Ramos (cell line): ENCODE data around the gene CD59.

ENCODE experiments used
- in situ Hi-C: fragments of 300-500 bp; cut with MboI; formaldehyde crosslinking; loops from one replicate; pipeline ENCODE4 v1.14.3; 2022; ENCODE audit warnings: low sequenced_read_pairs; ENCODE audit not compliant: unreplicated experiment

The CD59 gene

DNA sequence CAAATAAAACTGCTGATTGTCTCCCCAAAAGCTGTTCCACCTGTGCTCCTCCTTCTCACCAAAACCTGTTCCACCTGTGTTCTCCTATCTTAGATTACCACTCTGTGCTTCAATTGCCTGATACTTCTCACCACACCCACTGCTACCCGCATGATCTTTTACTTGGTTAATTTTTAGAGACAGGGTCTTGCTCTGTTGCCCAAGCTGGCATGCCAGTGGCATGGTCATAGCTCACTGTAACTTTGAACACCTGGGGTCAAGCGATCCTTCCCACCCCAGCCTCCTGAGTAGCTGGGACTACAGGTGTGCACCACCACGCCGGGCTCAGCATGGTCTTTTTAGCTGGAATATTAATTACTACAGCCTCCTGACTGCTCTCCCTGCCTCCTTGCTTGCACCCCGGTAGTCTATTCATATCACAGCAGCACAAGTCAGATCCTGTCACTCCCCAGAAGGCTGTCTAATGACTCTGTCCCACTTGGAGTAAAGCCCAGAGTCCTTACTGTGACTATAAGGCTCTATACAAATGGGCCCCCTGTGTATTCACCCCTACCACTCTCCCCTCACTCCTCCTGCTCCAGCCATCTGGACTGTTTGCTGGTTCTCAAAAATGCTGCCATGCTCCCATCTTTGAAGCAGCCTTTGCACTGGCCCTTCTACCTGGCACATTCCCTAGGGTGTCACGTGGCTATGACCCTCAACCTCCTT lies 39.1 kb downstream of the CD59 start:
- in situ Hi-C loops, result loop anchor here (25.0 kb wide), 1 partner anchor 535 kb away; the partner anchor contains the start of gene CSTF3

DNA sequence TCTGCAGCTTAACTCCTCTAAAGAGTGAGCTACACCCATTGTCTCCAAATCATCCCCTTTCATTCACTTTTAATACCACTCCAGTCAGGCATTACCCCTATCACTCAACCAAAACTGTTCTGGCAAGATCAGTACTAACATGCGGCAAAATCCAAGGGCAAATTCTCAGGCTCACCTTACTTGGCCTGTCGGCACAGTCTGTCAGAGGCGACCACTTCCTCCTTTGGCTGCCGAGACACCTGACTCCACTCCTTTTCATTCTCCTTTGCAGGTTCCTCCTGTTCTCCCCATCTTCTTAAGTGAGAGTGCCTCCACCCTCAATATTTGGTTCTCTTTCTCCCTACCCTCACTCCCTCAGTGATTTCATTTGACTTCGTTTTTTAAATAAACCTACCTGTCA lies 39.8 kb downstream of the CD59 start:
- in situ Hi-C loops, result loop anchor here (25.0 kb wide), 1 partner anchor 534 kb away; the partner anchor contains the start of gene CSTF3

DNA sequence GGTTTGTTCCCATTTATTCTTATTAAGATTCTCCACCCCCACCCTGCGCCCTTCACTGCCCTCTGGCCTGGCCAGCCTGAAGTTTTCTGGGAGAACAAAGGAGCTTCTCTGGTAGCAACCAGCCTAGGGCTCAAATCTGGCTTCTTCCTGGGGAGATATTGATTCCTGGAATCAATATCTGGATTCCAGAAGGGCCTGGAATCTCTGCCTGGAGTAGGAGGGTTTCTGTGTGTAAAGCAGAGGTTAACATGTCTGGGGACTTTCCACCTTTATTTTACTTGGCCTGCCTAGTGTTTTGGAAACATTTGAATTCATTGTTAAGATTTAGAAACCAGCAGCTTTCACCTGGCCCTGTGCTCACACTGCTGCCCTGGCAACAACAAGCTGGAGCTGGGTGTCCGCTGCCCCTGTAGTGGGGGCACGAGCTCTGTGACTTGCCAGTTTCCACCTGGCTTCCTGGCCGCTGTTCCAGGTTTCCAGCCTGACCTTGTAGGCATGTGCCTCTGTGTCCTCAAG lies 41.1 kb downstream of the CD59 start:
- in situ Hi-C loops, result loop anchor here (25.0 kb wide), 1 partner anchor 533 kb away; the partner anchor contains the start of gene CSTF3

DNA sequence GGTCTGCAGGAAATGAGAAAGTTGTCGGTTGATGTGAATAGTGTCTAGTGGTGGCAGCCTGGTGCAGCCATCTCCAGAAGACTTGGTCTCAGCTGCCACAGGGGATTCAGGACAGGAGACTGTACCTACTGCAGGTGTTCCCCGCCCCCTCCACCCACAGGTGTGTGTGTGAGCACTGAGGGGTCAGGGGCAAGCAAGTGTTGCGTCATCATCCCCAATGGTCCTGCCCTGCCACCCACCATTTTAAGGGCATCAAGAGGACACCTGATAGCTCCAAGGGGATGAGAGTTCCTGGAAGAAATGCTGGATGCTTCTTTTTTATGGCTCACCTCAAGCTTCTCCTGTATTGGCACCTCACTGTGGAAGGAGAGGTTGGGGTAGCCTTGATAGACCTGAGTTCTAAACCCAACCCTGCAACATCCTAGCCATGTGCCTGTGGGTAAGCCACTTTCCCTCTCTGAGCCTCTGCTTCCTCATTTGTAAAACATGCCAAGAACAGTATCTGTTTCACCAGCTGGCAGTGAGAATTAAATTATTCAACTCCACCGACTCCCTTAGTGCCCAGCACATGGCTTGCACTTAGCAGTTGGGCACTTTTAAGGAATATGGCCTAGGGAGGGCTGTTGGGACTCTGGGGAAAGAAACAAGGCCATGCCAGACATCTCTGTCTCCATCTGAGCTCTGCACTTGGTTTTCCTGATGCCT lies 41.7 kb downstream of the CD59 start:
- in situ Hi-C loops, result loop anchor here (25.0 kb wide), 1 partner anchor 532 kb away; the partner anchor contains the start of gene CSTF3

DNA sequence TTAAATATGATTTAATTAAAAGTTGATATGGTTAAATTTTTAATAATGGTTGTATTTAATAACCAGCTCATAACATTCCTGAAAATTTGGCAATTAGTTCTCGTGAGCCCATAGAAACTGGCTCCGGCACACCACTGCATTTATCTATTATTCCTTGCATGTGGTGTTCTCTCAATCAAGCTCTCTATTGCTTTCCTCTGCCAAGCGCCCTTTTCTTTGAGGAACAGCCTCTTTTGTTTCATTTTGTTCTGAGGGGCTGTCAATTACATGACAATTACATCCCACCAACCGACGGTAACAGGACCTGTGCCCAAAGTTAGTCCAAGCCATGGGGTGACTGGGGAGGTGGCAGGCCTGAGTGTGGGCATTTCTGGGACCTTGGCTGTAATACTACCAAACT lies 43.7 kb downstream of the CD59 start:
- in situ Hi-C loops, result loop anchor here (25.0 kb wide), 1 partner anchor 530 kb away; the partner anchor contains the start of gene CSTF3

DNA sequence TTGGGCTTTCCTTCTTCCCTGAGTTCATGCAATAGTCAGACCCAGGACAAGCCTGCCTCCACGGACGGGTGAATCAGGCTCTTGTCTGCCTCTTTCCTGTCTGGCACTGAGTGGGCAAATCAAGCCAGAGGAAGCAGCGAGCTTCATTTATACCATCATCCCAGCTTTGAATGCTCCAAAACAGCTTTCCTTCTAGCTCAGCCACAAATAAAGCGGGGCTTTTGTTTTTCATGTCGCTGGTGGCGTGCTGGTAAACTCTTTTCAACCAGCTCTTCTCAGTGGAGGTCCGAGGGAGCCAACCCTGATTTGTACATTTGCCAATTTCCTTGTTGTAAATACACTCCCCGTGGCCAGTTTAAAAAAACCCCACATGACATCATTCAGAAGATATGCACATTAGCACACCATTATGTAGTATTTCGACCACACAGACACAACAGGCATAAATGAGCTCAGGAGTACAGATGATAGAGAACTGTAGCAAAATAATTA lies 44.2 kb downstream of the CD59 start:
- in situ Hi-C loops, result loop anchor here (25.0 kb wide), 1 partner anchor 530 kb away; the partner anchor contains the start of gene CSTF3

DNA sequence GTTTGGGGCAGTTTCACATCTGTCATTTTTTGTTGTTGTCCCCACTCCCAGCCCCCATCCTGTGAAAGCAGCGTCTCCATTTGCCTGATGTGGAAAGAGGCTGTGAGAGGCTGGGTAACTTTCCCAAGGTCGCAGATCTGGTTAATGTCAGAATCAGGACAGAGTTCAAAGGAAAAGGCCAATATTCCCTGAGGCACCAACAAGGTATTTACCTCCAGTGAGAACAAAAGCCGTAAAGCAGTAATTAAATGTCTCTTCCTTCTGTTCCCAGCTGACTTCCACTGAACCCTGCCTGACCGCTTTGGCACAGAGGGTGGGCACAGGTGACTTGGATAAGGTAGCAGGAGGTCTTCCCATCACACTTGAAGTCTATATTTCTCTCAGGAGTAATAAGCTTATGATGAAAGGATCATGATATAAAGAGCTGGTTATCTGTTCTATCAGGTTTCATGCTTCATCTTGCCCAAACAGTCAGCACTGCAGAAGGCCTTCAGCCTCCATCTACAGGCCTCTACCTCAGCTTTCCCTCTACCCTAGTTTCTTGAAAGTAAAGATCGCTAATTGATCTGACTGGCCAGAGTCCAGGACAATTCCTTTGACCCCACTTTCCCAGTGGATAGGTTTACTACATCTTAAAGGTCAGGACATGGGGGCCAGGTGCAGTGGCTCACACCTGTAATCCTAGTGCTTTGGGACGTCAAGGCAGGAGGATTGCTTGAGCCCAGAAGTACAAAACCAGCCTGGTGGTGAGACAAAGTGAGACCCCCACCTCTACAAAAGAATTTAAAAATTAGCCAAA lies 45.0 kb downstream of the CD59 start:
- in situ Hi-C loops, result loop anchor here (25.0 kb wide), 1 partner anchor 529 kb away; the partner anchor contains the start of gene CSTF3

- in situ Hi-C loops, result loop anchor here (25.0 kb wide), 1 partner anchor 528 kb away; the partner anchor contains the start of gene CSTF3
Observed at GRCh38 chr11:33690290-33691065, 45.7 kb downstream of the CD59 start.

DNA sequence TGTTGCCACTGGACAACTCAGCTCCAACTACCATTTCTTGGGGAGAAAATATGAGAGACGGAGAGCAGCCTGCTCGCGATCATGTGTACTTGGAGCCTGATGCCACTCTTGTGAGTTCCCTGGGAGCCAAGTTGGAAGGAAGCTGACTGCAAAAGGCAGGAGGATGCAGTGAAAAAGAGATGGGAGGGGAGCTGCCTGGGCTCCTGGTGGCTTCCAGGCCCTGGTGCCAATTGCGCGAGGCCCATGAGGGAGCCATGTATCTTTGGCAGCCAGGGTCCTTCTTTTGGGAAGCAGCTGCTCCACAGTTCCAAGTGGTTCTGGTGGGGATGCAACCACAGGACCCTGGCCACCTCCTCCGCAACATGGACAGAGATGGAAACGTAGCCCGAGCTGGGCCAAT lies 46.7 kb downstream of the CD59 start:
- in situ Hi-C loops, result loop anchor here (5.0 to 25.0 kb wide), 2 partner anchors 327 to 527 kb away; partner anchors contain the start of gene CSTF3

- in situ Hi-C loops, result loop anchor here (5.0 to 25.0 kb wide), 2 partner anchors 327 to 527 kb away; partner anchors contain the start of gene CSTF3
Observed at GRCh38 chr11:33689085-33689484, 47.1 kb downstream of the CD59 start.

- in situ Hi-C loops, result loop anchor here (5.0 to 25.0 kb wide), 2 partner anchors 326 to 526 kb away; partner anchors contain the start of gene CSTF3
Observed at GRCh38 chr11:33687733-33688479, 48.3 kb downstream of the CD59 start.

GRCh38 chr11:33685082-33685481 lies 51.1 kb downstream of the CD59 start:
- in situ Hi-C loops, result loop anchor here (5.0 to 25.0 kb wide), 2 partner anchors 323 to 523 kb away; partner anchors contain the start of gene CSTF3

- in situ Hi-C loops, result loop anchor here (25.0 kb wide), 1 partner anchor 522 kb away; the partner anchor contains the start of gene CSTF3
Observed at GRCh38 chr11:33684003-33684706, 52.1 kb downstream of the CD59 start.

- in situ Hi-C loops, result loop anchor here (25.0 kb wide), 1 partner anchor 520 kb away; the partner anchor contains the start of gene CSTF3
Observed at GRCh38 chr11:33682446-33682845, 53.8 kb downstream of the CD59 start.

DNA sequence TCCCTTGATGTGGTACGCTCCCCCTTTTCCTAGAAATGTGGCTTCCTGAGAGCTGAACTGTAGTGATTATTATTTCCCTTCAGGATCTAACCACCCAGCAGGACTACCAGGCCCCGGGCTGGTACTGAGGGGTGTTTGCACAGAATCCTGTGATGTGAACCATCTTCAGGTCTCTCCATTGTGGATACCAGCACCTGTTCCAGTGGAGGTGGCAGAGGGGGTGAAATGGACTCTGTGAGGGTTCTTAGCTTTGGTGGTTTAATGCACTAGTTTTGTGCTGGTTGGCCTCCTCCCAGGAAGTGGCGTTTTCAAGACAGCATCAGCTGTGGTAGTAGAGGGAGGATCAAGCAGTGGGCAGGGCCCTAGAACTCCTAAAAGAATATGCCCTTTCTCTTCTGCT lies 54.2 kb downstream of the CD59 start:
- in situ Hi-C loops, result loop anchor here (25.0 kb wide), 1 partner anchor 520 kb away; the partner anchor contains the start of gene CSTF3

DNA sequence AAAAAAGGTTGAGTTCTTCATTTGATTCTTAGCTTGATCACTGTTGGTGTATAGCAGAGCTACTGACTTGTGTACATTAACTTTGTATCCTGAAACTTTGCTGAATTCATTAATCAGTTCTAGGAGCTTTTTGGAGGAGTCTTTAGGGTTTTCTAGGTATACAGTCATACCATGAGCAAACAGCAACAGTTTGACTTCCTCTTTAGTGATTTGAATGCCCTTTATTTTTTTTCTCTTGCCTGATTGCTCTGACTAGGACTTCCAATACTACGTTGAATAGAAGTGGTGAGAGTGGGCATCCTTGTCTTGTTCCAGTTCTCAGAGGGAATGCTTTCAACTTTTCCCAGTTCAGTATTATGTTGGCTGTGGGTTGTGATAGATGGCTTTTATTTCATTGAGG lies 57.6 kb downstream of the CD59 start:
- in situ Hi-C loops, result loop anchor here (25.0 kb wide), 1 partner anchor 516 kb away; the partner anchor contains the start of gene CSTF3
